ENCODE data around the gene TTLL10.

DNA sequence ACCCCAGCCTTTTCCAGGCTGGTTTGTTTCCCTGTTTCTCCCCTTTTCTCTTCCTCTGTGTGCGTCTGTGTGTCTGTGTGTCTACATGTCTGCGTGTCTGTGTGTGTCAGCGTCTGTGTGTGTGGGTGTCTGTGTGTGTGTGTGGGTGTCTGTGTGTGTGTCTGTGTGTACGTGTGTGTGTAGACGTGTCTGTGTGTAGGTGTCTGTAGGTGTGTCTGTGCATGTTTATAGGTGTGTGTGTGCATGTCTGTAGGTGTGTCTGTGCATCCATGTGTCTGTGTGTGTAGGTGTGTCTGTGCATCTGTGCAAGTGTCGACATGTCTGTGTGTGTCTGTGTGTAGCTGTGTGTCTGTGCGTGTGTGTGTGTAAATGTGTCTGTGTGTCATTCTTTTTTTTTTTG is 3.3 kb downstream of the TTLL10 start:
- TF ChIP-seq, protein P1, sequence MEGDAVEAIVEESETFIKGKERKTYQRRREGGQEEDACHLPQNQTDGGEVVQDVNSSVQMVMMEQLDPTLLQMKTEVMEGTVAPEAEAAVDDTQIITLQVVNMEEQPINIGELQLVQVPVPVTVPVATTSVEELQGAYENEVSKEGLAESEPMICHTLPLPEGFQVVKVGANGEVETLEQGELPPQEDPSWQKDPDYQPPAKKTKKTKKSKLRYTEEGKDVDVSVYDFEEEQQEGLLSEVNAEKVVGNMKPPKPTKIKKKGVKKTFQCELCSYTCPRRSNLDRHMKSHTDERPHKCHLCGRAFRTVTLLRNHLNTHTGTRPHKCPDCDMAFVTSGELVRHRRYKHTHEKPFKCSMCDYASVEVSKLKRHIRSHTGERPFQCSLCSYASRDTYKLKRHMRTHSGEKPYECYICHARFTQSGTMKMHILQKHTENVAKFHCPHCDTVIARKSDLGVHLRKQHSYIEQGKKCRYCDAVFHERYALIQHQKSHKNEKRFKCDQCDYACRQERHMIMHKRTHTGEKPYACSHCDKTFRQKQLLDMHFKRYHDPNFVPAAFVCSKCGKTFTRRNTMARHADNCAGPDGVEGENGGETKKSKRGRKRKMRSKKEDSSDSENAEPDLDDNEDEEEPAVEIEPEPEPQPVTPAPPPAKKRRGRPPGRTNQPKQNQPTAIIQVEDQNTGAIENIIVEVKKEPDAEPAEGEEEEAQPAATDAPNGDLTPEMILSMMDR (IDR thresholded peaks at IDR 0.05 in 8 of 11, conservative IDR thresholded peaks at IDR 0.05 in 3 of 11), result no peak
- TF ChIP-seq POLR2A (IDR thresholded peaks at IDR 0.05) (no peak), POLR2AphosphoS5 (IDR thresholded peaks at IDR 0.05) (no peak)

All from spleen (tissue), 7 donors.